EH (cell line): ENCODE results near the gene LMBRD1.
"Not testable (repeated sequence)": the region's sequence is repeated elsewhere in the genome, so short reads cannot be mapped to it uniquely, and the experiment has no call there.

Experiments used
- DNase-seq: peaks from one replicate; pipeline ENCODE4 v3.0.0-alpha.2; 2015; ENCODE audit warnings: low read depth

Gene LMBRD1

GRCh38 chr6:69796642-69797390, at the start of gene LMBRD1:
Gene LMBRD1 (minus strand): TSS chr6:69797010. CDS start chr6:69796881, 129 bp downstream.
- peak; percentile 93 for DNase-seq

GRCh38 chr6:69846312-69846711, 49.5 kb upstream of the LMBRD1 start:
- no peak for DNase-seq

- DNase-seq: no peak
Observed at GRCh38 chr6:69843189-69843588, 46.4 kb upstream of the LMBRD1 start.

- DNase-seq: no peak
Observed at GRCh38 chr6:69841862-69842261, 45.1 kb upstream of the LMBRD1 start.

- peak; percentile 65 for DNase-seq
Observed at GRCh38 chr6:69835414-69836179, 38.8 kb upstream of the LMBRD1 start.

GRCh38 chr6:69832558-69832957, 35.7 kb upstream of the LMBRD1 start:
- no peak for DNase-seq

GRCh38 chr6:69827276-69827893, 30.6 kb upstream of the LMBRD1 start:
- peak; percentile 38 for DNase-seq

GRCh38 chr6:69825904-69826303, 29.1 kb upstream of the LMBRD1 start:
- DNase-seq: no peak

- not testable (repeated sequence) for DNase-seq
Observed at GRCh38 chr6:69824355-69824754, 27.5 kb upstream of the LMBRD1 start.

- DNase-seq: no peak
Observed at GRCh38 chr6:69820438-69820837, 23.6 kb upstream of the LMBRD1 start.

GRCh38 chr6:69820018-69820417, 23.2 kb upstream of the LMBRD1 start:
- no peak for DNase-seq

- DNase-seq: no peak
Observed at GRCh38 chr6:69819138-69819537, 22.3 kb upstream of the LMBRD1 start.

- no peak for DNase-seq
Observed at GRCh38 chr6:69818223-69818930, 21.6 kb upstream of the LMBRD1 start.

- DNase-seq: no peak
Observed at GRCh38 chr6:69817358-69817757, 20.5 kb upstream of the LMBRD1 start.

GRCh38 chr6:69816569-69816968, 19.8 kb upstream of the LMBRD1 start:
- DNase-seq: no peak

- DNase-seq: no peak
Observed at GRCh38 chr6:69816026-69816425, 19.2 kb upstream of the LMBRD1 start.

- DNase-seq: no peak
Observed at GRCh38 chr6:69813508-69813907, 16.7 kb upstream of the LMBRD1 start.

GRCh38 chr6:69812746-69813427, 16.1 kb upstream of the LMBRD1 start:
- DNase-seq: no peak

- DNase-seq: no peak
Observed at GRCh38 chr6:69802995-69803394, 6.2 kb upstream of the LMBRD1 start.

- no peak for DNase-seq
Observed at GRCh38 chr6:69801711-69802110, 4.9 kb upstream of the LMBRD1 start.

- no peak for DNase-seq
Observed at GRCh38 chr6:69801225-69801624, 4.4 kb upstream of the LMBRD1 start.

GRCh38 chr6:69798796-69799195, 2.0 kb upstream of the LMBRD1 start:
- DNase-seq: not testable (repeated sequence)
